ENCODE data around the gene CRKL.
"Not testable (repeated sequence)": the region's sequence is repeated elsewhere in the genome, so short reads cannot be mapped to it uniquely, and the experiment has no call there.

CRKL gene

GRCh38 chr22:20901093-20902033 lies 15.8 kb upstream of the CRKL start:
- DNase-seq (ENCODE audit: low spot score) = not testable (repeated sequence)

GRCh38 chr22:20903093-20903492 lies 14.1 kb upstream of the CRKL start:
- DNase-seq (ENCODE audit: low spot score) = no peak

GRCh38 chr22:20904008-20904979 lies 12.9 kb upstream of the CRKL start:
- no peak for DNase-seq (ENCODE audit: low spot score)

GRCh38 chr22:20904980-20905355 lies 12.2 kb upstream of the CRKL start:
- DNase-seq (ENCODE audit: low spot score) = no peak

- no peak for DNase-seq (ENCODE audit: low spot score)
Observed at GRCh38 chr22:20905415-20906386, 11.5 kb upstream of the CRKL start.

GRCh38 chr22:20906387-20906767 lies 10.8 kb upstream of the CRKL start:
- DNase-seq (ENCODE audit: low spot score) = no peak

GRCh38 chr22:20908717-20909116 lies 8.5 kb upstream of the CRKL start:
- not testable (repeated sequence) for DNase-seq (ENCODE audit: low spot score)

- DNase-seq (ENCODE audit: low spot score) = no peak
Observed at GRCh38 chr22:20909543-20910303, 7.5 kb upstream of the CRKL start.

- DNase-seq (ENCODE audit: low spot score) = no peak
Observed at GRCh38 chr22:20912494-20912893, 4.7 kb upstream of the CRKL start.

GRCh38 chr22:20918663-20919218 lies 1.5 kb downstream of the CRKL start:
- DNase-seq (ENCODE audit: low spot score) = no peak

- DNase-seq (ENCODE audit: low spot score) = no peak
Observed at GRCh38 chr22:20919718-20920117, 2.5 kb downstream of the CRKL start.

GRCh38 chr22:20920881-20921203 lies 3.6 kb downstream of the CRKL start:
- DNase-seq (ENCODE audit: low spot score) = no peak

- DNase-seq (ENCODE audit: low spot score) = no peak
Observed at GRCh38 chr22:20922141-20922751, 5.0 kb downstream of the CRKL start.

GRCh38 chr22:20926243-20926642 lies 9.0 kb downstream of the CRKL start:
- DNase-seq (ENCODE audit: low spot score) = no peak

- DNase-seq (ENCODE audit: low spot score) = no peak
Observed at GRCh38 chr22:20927940-20928572, 10.8 kb downstream of the CRKL start.

GRCh38 chr22:20928573-20928967 lies 11.4 kb downstream of the CRKL start:
- DNase-seq (ENCODE audit: low spot score) = no peak

- no peak for DNase-seq (ENCODE audit: low spot score)
Observed at GRCh38 chr22:20930004-20930403, 12.8 kb downstream of the CRKL start.

GRCh38 chr22:20930435-20930834 lies 13.2 kb downstream of the CRKL start:
- DNase-seq (ENCODE audit: low spot score) = not testable (repeated sequence)

GRCh38 chr22:20931126-20931654 lies 14.0 kb downstream of the CRKL start:
- DNase-seq (ENCODE audit: low spot score) = no peak
